Melanocyte of skin (primary cell): ENCODE results near the gene XAF1. TPM values are rescaled to one million over a fixed set of nuclear protein-coding genes. Genes with fewer than 3 reads are reported as not detected.

Experiments
- small RNA-seq, 2 donors: library from RNA; depleted of rRNA; stranded (forward); fragments of <200 nt; gene quantifications; one replicate each; pipeline ENCODE3, GENCODE V24; 2012
- total RNA-seq, 2 donors: library from RNA; depleted of rRNA; stranded (reverse); fragments of >200 nt; gene quantifications; 2 replicates each; pipeline ENCODE4 v1.2.3, GENCODE V29; 2012

XAF1 gene, protein sequence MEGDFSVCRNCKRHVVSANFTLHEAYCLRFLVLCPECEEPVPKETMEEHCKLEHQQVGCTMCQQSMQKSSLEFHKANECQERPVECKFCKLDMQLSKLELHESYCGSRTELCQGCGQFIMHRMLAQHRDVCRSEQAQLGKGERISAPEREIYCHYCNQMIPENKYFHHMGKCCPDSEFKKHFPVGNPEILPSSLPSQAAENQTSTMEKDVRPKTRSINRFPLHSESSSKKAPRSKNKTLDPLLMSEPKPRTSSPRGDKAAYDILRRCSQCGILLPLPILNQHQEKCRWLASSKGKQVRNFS
- total RNA-seq, result 100 to 1,000 TPM; 215 to 239 TPM

DNA sequence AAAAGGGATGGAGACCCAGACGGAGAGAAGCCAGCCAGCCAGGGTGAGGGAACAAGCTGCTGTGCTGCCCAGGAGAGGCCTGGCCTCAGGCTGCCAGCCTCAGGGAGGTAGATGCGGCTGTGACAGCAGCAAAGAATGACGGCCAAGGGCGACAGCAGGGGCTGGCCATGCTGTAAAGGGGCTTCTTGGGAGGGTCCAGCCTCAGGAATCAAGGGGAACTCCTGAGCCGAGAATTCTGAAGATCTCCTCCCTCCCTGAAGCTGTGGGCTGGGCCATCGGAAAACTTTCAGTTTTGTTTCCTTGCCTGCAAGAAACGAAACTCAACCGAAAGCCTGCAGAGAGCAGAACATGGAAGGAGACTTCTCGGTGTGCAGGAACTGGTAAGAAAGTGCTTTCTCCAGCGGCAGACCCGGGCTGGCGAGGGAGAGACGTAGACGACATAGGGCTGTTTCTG lies at the start of gene XAF1:
TSS of gene XAF1 (plus strand) at position 316 of the 454 bp plus-strand sequence. CDS start at position 349, 33 bp downstream.

DNA sequence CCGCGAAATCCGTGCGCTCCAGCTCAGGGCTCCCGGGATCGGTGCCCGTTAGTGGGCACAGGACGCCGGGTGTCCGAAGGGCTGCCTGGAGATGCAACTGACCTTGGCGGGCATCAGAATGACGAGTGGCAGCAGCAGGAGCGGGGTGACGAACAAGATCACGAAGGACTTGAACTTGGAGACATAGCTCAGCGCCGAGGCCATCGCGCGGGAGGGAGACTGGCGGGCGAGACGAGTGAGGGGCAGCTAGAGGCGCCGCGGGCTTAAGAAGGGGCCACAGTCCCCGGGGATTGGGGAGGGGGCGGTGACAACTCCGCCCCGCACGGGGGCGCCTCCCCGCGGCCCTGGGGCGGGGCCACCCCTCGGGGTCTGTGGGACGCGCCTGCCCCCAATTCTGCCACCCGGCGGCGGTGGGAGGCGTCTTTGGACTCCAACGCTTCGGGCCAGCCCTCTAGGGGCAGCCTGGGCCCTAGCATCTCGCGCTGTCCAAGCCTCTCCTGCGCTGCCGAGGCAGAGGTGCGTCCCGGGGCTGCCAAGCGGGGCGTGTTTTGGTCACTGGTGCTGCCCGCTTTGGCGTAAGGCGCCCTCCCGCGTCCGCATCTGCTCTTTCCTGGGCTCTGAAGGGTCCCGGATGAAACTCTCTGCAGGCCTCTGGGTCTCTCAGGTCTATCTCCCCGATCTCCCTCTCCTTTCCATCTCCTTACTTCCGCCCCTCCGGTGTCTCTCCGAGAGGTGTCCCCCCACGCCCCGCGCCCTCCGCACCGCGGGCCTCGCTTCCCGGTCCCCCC lies 42.5 kb upstream of the XAF1 start, which contains the start of gene SLC13A5:
TSS of gene SLC13A5 (minus strand) at position 240 of the 788 bp plus-strand sequence. CDS start at position 204, 36 bp downstream.

DNA sequence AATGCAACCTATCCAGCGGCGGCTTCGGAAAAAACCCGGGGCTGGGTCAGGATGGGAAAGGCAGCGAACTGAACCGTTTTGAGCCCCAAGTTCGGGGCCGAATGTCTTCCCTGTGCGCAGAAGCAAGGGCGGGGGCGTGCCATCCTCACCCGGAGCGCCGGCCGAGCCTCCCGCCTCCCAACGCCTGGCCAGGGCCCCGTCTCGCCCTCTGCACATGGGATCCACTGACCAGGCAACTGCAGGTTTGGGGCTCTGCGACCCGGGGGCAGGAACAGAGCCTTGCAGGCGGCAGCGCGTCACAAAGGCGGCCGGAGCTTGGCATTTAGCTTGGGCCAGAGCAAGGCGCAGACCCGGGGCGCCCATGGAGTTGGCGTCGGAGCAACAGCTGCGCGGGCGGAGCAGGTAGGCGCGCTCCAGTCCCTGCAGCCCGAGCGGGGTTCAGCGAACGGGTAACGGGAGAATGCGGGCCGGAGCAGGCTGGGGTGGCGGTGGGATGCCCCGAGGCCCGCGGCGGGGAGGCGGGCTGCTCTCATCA lies 20.1 kb downstream of the XAF1 start, which contains the start of gene FBXO39:
TSS of gene FBXO39 (plus strand) at position 345 of the 535 bp plus-strand sequence. CDS start 3,654 bp downstream, outside the sequence.

Small RNA genes within 50 kb of the gene (small RNA-seq; reads per million reads assigned to genes)
- gene AC004706.2, result 0 reads per million in 2 donors

Other genes starting within 250 kb of the XAF1 start
- under 1 TPM; 0.33 to 0.69 TPM for gene PITPNM3, start 199.5 kb upstream of the XAF1 start, total RNA-seq
- gene KIAA0753, start 115.3 kb upstream of the XAF1 start, total RNA-seq, result 10 to 100 TPM; 14.1 to 22.0 TPM
- gene TXNDC17, start 115.0 kb upstream of the XAF1 start, total RNA-seq, result 100 to 1,000 TPM in 1 of 2 donors, 10 to 100 TPM in 1; 95.0 to 104 TPM
- 10 to 100 TPM; 10.3 to 13.3 TPM for gene MED31, start 104.4 kb upstream of the XAF1 start, total RNA-seq
- gene C17orf100, start 104.3 kb upstream of the XAF1 start, total RNA-seq, result under 1 TPM; under 0.01 to 0.33 TPM
- not detected for gene SLC13A5, start 42.7 kb upstream of the XAF1 start, total RNA-seq
- 1 to 10 TPM in 1 of 2 donors, under 1 TPM in 1; 1.00 to 1.0 TPM for gene FBXO39, start 20.2 kb downstream of the XAF1 start, total RNA-seq
- gene TEKT1, start 75.7 kb downstream of the XAF1 start, total RNA-seq, result not detected
- gene ALOX12, start 240.0 kb downstream of the XAF1 start, total RNA-seq, result not detected